T-helper 1 cell (primary cell): ENCODE measurements around the gene ZNF317.
"Not testable (repeated sequence)": the region's sequence is repeated elsewhere in the genome, so short reads cannot be mapped to it uniquely, and the experiment has no call there.

Source experiments
- DNase-seq, 5 donors: peaks; one replicate each; pipeline ENCODE4 v3.0.0-alpha.2; 2012 to 2020

The ZNF317 gene

DNA sequence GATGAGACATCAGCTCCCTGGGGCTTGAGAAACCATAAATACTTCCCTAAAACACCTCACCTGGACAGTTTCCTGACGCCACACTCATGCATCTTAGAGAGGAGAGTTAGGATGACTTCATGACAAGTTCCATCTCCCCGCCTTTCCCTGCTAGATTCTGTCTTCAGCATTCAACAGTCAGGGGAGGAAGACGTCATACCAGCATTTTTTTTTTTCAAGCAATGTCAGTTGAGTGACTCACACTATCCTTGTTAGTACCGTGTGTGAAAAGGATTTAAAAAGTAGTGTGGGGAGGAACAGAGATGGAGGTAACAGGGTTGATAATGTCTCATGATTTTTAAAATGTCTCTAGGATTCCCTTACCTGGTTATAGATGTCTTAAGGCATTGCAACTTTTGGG, 38.7 kb downstream of the ZNF317 start, which contains the start of gene OR7D2:
TSS of gene OR7D2 (plus strand) at position 79 of the 400 bp plus-strand sequence. CDS start 6,803 bp downstream, outside the sequence.
- DNase-seq, result no peak

DNA sequence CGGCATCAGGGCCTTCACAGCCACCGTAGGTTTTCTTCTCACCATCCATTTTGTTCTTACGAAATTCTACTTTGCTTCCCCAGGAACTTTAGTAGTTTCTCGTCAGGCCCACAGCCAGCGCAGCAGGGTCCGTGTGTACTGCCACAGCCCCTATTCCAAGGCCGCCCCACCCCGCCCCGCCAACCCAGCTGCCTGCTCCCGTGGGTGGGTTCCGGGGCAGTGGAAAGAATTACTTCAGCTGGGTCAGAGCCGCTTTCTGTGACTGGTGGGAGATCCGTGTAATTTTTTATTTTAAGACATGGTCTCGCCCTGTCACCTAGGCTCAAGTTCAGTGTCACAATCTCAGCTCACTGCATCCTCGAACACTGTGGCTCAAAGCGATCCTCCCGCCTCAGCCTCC, 42.8 kb downstream of the ZNF317 start:
- DNase-seq, result no peak

DNA sequence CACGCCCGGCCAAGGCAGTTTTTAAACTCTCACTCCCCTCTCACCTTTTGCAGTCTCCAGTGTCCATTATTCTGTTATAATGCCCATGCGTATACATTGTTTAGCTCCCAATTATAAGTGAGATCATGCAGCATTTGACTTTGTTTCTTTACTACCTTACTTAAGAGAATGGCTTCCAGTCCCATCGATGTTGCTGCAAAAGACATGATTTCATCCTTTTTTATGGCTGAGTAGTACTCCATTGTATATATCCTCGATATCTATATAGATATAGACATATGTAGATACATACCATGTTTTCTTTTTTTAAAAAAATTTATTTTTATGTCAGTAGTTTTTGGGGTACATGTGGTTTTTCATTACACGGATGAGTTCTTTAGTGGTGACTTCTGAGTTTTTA, 47.0 kb downstream of the ZNF317 start:
- DNase-seq, result no peak

DNA sequence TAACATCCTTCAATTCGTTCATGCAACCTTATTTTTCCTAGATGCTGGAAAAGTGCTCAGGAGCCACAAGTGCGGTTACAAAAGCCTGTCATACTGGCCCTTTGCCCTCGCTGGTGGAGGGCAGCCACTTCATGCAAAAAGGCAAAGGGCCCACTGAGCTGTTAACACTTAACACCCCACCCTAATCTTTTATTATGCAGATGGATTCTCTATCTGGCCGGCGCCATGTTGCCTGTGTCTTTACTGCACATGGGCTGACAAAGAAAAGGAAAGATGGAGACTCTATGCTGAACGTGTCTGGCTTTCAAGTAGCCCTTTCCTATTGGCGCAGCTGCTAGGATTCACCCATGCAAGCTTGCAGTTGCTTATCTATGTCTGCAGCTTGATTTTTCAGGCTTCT, 49.3 kb downstream of the ZNF317 start:
- DNase-seq, result no peak

DNA sequence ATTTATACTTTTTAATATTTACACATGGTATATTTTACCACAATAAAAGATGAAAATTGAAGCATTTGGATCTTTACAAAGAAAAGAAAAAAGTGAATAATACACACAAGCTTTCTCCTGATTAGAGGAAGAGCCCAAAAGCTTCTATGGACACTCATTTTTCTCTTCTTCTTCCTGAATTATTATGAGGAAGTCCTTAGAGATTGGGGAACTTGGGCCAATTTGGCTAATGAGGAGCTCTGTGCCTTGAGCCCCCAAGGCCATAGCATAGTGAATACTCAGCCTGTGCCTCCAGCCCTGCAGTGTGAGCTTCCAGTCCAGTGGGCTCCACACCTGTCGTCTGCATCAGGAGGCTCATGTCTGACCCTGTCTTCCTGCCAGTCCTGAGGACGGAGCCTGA, 57.8 kb downstream of the ZNF317 start:
- not testable (repeated sequence) for DNase-seq

DNA sequence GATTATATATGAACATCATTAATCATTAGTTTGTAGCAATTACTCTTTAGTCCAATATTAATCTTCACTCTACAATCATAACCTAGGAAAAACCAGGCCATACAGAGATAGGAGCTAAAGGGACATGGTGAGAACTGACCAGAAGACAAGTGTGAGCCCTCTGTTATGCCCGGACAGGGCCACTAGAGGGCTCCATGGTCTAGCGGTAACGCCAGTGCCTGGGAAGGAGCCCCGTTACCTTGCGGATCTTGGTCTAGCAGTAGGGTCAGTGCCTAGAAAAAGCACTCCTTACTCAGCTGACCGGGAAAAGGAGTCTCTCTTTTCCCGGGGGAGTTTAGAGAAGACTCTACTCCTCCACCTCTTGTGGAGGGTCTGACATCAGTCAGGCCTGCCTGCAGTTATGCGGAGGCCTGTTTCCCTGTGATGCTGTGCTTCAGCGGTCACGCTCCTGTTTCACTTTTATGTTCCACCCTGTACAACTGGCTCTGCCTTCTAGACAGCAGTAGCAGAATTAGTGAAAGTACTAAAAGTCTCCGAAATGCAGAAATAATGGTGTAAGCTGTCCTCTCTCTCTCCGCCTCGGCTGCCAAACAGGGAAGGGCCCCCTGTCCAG, 65.4 kb downstream of the ZNF317 start:
- peak; percentile 30 to 52 (median 38) for DNase-seq
